Measurements from ENCODE around the gene HYKK.

HYKK gene

GRCh38 chr15:78567531-78567930 is 60.2 kb downstream of the HYKK start:
- no peaks in the 10 kb centered on the region for H3K27me3 ChIP-seq (ENCODE audit: low read length)
- H3K79me2 ChIP-seq (ENCODE audit: insufficient read depth, low read length), result no peaks in the 10 kb centered on the region

GRCh38 chr15:78570710-78571109 is 63.3 kb downstream of the HYKK start:
- TF ChIP-seq EZH2phosphoT487 (conservative IDR thresholded peaks at IDR 0.05; ENCODE audit: low read length) (no peak), CTCF (IDR thresholded peaks at IDR 0.05; ENCODE audit: insufficient read depth, low read length, poor library complexity, severe bottlenecking) (no peak)
- H3K79me2 ChIP-seq (ENCODE audit: insufficient read depth, low read length), result no peaks in the 10 kb centered on the region

More at GRCh38 chr15:78567531-78567930, 60.2 kb downstream of the HYKK start:
- H3K27ac ChIP-seq (ENCODE audit: low read depth, low read length), result no peak overlapping the region
- no peaks in the 10 kb centered on the region for H4K20me1 ChIP-seq (ENCODE audit: low read depth, low read length)
- H3K9me3 ChIP-seq (ENCODE audit: insufficient read depth, low read length), result no peaks in the 10 kb centered on the region
- H3K4me3 ChIP-seq (ENCODE audit: insufficient read depth, low read length, poor library complexity, severe bottlenecking), result no peak overlapping the region
- H3K9ac ChIP-seq (ENCODE audit: low read length), result no peak overlapping the region
- H3K4me2 ChIP-seq (ENCODE audit: low read depth, low read length, poor library complexity, severe bottlenecking), result no peak overlapping the region
- H3F3A ChIP-seq (ENCODE audit: insufficient read depth), result no peaks in the 10 kb centered on the region
- no peak overlapping the region for H2AFZ ChIP-seq (ENCODE audit: low read depth, low read length, severe bottlenecking)
- no peaks in the 10 kb centered on the region for H3K36me3 ChIP-seq (ENCODE audit: low read length)
- no peaks in the 10 kb centered on the region for H3K9me2 ChIP-seq (replicated peaks; ENCODE audit: insufficient read depth, low read length)
- TF ChIP-seq CTCF (IDR thresholded peaks at IDR 0.05; ENCODE audit: insufficient read depth, low read length, poor library complexity, severe bottlenecking) (no peak), EZH2phosphoT487 (conservative IDR thresholded peaks at IDR 0.05; ENCODE audit: low read length) (no peak)

GRCh38 chr15:78571382-78571781 is 64.0 kb downstream of the HYKK start:
- no peaks in the 10 kb centered on the region for H4K20me1 ChIP-seq (ENCODE audit: low read depth, low read length)
- H3K36me3 ChIP-seq (ENCODE audit: low read length), result no peaks in the 10 kb centered on the region
- H3K9me2 ChIP-seq (replicated peaks; ENCODE audit: insufficient read depth, low read length), result no peaks in the 10 kb centered on the region
- no peak for TF ChIP-seq CTCF (IDR thresholded peaks at IDR 0.05; ENCODE audit: insufficient read depth, low read length, poor library complexity, severe bottlenecking)
- TF ChIP-seq EZH2phosphoT487 (conservative IDR thresholded peaks at IDR 0.05; ENCODE audit: low read length), result no peak
- no peaks in the 10 kb centered on the region for H3K27me3 ChIP-seq (ENCODE audit: low read length)
- H3K9ac ChIP-seq (ENCODE audit: low read length), result no peak overlapping the region
- no peak overlapping the region for H3K4me3 ChIP-seq (ENCODE audit: insufficient read depth, low read length, poor library complexity, severe bottlenecking)
- no peak overlapping the region for H3K4me2 ChIP-seq (ENCODE audit: low read depth, low read length, poor library complexity, severe bottlenecking)
- H3K9me3 ChIP-seq (ENCODE audit: insufficient read depth, low read length), result no peaks in the 10 kb centered on the region
- H3K79me2 ChIP-seq (ENCODE audit: insufficient read depth, low read length), result no peaks in the 10 kb centered on the region
- no peaks in the 10 kb centered on the region for H3F3A ChIP-seq (ENCODE audit: insufficient read depth)
- H2AFZ ChIP-seq (ENCODE audit: low read depth, low read length, severe bottlenecking), result no peak overlapping the region
- no peak overlapping the region for H3K27ac ChIP-seq (ENCODE audit: low read depth, low read length)

More at GRCh38 chr15:78570710-78571109, 63.3 kb downstream of the HYKK start:
- H3K9me3 ChIP-seq (ENCODE audit: insufficient read depth, low read length), result no peaks in the 10 kb centered on the region
- no peak overlapping the region for H3K4me3 ChIP-seq (ENCODE audit: insufficient read depth, low read length, poor library complexity, severe bottlenecking)
- H3K4me2 ChIP-seq (ENCODE audit: low read depth, low read length, poor library complexity, severe bottlenecking), result no peak overlapping the region
- no peaks in the 10 kb centered on the region for H3F3A ChIP-seq (ENCODE audit: insufficient read depth)
- H3K9ac ChIP-seq (ENCODE audit: low read length), result no peak overlapping the region
- H4K20me1 ChIP-seq (ENCODE audit: low read depth, low read length), result no peaks in the 10 kb centered on the region
- H2AFZ ChIP-seq (ENCODE audit: low read depth, low read length, severe bottlenecking), result no peak overlapping the region
- H3K27me3 ChIP-seq (ENCODE audit: low read length), result no peaks in the 10 kb centered on the region
- H3K9me2 ChIP-seq (replicated peaks; ENCODE audit: insufficient read depth, low read length), result no peaks in the 10 kb centered on the region
- no peaks in the 10 kb centered on the region for H3K36me3 ChIP-seq (ENCODE audit: low read length)
- no peak overlapping the region for H3K27ac ChIP-seq (ENCODE audit: low read depth, low read length)

All from SU-DHL-6 (cell line).